Upper lobe of right lung (tissue), 1 donor: ENCODE data around the gene XYLT2. TPM values are rescaled to one million over a fixed set of nuclear protein-coding genes. Genes with fewer than 3 reads are reported as not detected.
"Not testable (repeated sequence)": the region's sequence is repeated elsewhere in the genome, so short reads cannot be mapped to it uniquely, and the experiment has no call there.

ENCODE experiments used
- ATAC-seq: fragments of 200-7000 bp; cut with Tn5 transposase; one replicate; pipeline ENCODE4 v1.9.1; 2020; ENCODE audit warnings: mild to moderate bottlenecking, moderate library complexity
- DNase-seq: peaks from one replicate; pipeline ENCODE4 v3.0.0-alpha.2; 2020
- H3K27ac ChIP-seq: fragments of 200-600 bp; one replicate; pipeline ENCODE4 v1.8.0; 2022
- H3K27me3 ChIP-seq: fragments of 200-600 bp; one replicate; pipeline ENCODE4 v1.8.0; 2022; ENCODE audit warnings: mild to moderate bottlenecking
- H3K36me3 ChIP-seq: fragments of 200-600 bp; one replicate; pipeline ENCODE4 v1.8.0; 2022
- H3K4me1 ChIP-seq: fragments of 200-600 bp; one replicate; pipeline ENCODE4 v1.8.0; 2022
- H3K4me3 ChIP-seq: fragments of 200-600 bp; one replicate; pipeline ENCODE4 v1.8.0; 2022; ENCODE audit warnings: mild to moderate bottlenecking
- H3K9me3 ChIP-seq: fragments of 200-600 bp; one replicate; pipeline ENCODE4 v1.8.0; 2022
- CTCF ChIP-seq: fragments of 200-600 bp; IDR thresholded peaks from one replicate; pipeline ENCODE4 v1.8.0; 2022; ENCODE audit warnings: antibody characterized with exemption
- intact Hi-C: fragments of 100-400 bp; cut with DNase I; formaldehyde crosslinking; loops from one replicate; pipeline ENCODE4 v1.11.0; 2022
- total RNA-seq: library from RNA; stranded (reverse); fragmentation: NEBNext Ultra II Directional; extraction: Animal tissue kit (Norgen Biotek cat#: 25700); gene quantifications from one replicate; pipeline ENCODE4 v1.2.1, GENCODE V29; 2021
- donor health status: DM: no; HTN: yes; CAD: no; lungs with severe emphysema.

Gene XYLT2
- total RNA-seq, 1 donor from 2014 or later, result 20.3 TPM

- intact Hi-C loops, result no loop called here
- no peak overlapping the region for H3K27ac ChIP-seq
- no peak for TF ChIP-seq CTCF
- peaks cover 23% of the 10 kb centered on the region for H3K4me1 ChIP-seq
- peaks cover 54% of the 10 kb centered on the region for H3K36me3 ChIP-seq
- DNase-seq (no peak), ATAC-seq (no peak)
- no peaks in the 10 kb centered on the region for H3K27me3 ChIP-seq
- no peaks in the 10 kb centered on the region for H3K9me3 ChIP-seq
- no peak overlapping the region for H3K4me3 ChIP-seq
Observed at GRCh38 chr17:50394711-50395110, 48.8 kb downstream of the XYLT2 start.

DNA sequence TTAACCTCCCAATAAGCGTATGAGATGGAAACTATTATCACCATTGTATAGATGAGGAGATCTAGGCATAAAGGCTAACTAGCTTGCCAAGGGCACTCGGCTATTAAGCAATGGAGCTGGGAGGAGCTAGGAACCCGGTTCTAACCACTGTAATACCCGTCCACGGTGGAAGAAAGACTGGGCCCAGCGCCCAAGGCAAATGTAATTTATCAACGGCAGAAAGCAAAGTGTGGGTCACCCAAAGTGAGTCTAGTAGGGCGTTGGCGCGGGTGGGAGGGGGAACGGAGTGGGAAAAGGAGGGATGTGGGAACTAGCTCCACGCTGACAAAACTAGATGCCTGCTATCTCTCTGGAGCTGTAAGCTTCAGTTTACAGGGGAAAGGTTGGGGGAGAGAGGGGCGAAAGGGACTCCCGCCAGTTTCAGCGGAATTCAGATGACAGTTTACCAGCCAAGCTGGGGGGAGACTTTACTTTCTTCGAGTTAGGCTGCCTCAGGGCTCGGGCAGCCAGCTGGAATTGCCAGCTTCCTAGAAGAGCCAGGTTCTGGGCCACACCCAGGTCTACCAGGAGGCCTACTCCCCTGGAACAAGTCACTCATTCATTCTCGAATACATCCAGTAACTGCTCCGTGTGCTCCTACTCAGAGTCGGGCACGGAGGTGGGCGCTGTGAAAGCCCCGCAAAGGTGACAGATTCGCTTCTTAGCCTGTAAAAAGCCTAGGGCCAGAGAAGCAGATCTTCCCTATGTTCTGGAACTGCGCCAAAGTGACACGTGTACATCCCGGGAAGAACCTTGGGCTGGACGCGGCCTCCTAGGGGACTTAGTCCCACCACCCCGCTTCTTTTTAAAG, 50.6 kb downstream of the XYLT2 start:
- Histone ChIP-seq H3K27ac (peak overlapping the region; percentile 94), H3K4me1 (peaks cover 23% of the 10 kb centered on the region), H3K4me3 (peak overlapping the region; percentile 99), H3K36me3 (peaks cover 37% of the 10 kb centered on the region), H3K9me3 (no peaks in the 10 kb centered on the region), H3K27me3 (no peaks in the 10 kb centered on the region)
- no peak for TF ChIP-seq CTCF
- ATAC-seq (peak; percentile 63), DNase-seq (peak; percentile 76)
- intact Hi-C loops, result no loop called here

DNA sequence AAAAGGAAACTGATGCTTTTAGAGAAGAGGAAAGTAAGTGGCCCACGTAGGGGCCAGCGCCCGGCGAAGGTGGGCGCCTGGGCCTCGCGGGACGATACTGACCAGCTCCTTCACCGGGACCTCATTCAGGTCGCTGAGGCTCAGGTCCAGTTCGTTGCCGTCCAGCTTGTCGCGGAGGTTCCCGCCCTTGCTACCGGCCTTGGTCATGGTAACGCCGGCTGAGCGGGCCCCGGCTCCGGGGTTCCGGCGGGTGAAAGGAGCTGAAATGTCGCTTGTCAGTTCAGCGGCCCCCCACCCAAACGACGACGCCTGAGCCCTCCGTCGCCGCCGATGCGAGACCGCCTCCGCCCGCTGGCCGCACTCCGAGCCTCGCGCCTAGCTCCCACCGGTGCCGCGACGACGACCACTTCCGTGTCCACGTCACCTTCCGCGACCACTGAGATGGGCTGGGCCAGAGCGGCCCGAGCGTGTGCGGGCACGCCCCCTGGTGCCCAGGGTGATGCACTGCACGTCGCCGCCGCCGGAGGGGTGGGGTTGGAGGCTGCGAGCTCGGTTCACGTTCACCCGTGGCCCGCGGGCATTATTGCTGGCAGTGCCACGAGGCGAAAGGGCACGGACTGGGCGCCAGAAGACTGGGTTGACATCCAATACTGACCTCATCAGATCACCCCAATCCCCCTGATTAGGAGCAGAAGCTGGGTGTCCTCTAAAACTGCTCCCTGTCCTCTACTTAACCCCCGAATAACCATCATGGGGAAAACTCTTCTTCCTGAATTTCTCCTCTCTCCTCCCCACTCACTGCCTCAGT, 51.4 kb downstream of the XYLT2 start, which contains the start of gene LRRC59:
TSS of gene LRRC59 (minus strand) at position 413 of the 808 bp plus-strand sequence. CDS start at position 207, 206 bp downstream.
- Histone ChIP-seq H3K9me3 (no peaks in the 10 kb centered on the region), H3K27me3 (no peaks in the 10 kb centered on the region), H3K27ac (peak within 1 kb of the TSS; percentile 94), H3K4me1 (peaks cover 23% of the 10 kb centered on the region), H3K4me3 (peak within 1 kb of the TSS; percentile 99), H3K36me3 (peaks cover 28% of the 10 kb centered on the region)
- peak; percentile 94 for TF ChIP-seq CTCF
- peak; percentile 95 for DNase-seq
- peak; percentile 100 for ATAC-seq
- intact Hi-C loops, result no loop called here

DNA sequence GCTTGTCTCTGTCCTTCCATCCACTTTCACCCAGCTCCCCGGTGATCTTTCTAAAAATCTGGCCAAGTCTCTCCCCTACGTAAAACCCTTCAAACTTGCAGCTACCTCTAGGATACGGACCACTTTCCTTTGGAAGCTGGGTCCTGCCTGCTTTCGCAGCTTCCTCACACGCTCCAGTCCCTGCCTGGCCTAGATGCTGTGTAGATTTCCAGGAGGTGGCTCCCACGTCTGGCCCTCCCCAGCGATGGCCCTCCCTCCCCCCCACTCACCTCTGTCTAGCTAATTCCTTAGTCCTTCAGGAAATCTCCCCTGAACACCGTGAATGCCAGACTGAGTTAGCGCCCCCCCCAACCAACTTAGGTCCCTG, 52.0 kb downstream of the XYLT2 start:
- intact Hi-C loops, result no loop called here
- Histone ChIP-seq H3K4me3 (peak overlapping the region; percentile 99), H3K27ac (no peak overlapping the region)

DNA sequence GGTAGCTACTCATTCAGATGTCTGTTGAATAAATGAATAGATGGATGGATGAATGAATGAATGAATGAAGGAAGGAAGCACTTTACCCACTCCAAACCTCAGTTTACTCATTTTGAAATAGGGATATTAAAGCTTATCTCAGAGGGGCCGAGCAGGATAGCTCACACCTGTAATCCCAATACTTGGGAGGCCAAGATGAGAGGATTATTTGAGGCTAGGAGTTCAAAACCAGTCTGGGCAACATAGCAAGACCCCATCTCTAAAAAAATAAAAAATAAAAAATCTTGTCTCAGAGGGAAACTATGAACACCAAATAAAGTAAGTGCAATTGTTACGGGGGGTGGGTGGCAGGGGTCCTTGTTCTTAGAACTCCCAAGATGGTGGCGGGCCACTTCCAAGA, 52.7 kb downstream of the XYLT2 start:
- Histone ChIP-seq H3K4me1 (peaks cover 23% of the 10 kb centered on the region), H3K36me3 (peaks cover 15% of the 10 kb centered on the region)
- DNase-seq, H3K4me3 ChIP-seq, intact Hi-C loops, H3K27ac ChIP-seq, H3K27me3 ChIP-seq, ATAC-seq, H3K9me3 ChIP-seq: not testable (repeated sequence)

More for the DNA sequence above, 52.0 kb downstream of the XYLT2 start:
- Histone ChIP-seq H3K9me3 (no peaks in the 10 kb centered on the region), H3K36me3 (peaks cover 23% of the 10 kb centered on the region), H3K4me1 (peaks cover 23% of the 10 kb centered on the region), H3K27me3 (no peaks in the 10 kb centered on the region)
- DNase-seq, result no peak
- TF ChIP-seq CTCF, result no peak
- ATAC-seq, result no peak

GRCh38 chr17:50399591-50399990, 53.7 kb downstream of the XYLT2 start:
- H3K9me3 ChIP-seq, H3K27ac ChIP-seq, H3K4me3 ChIP-seq, ATAC-seq, H3K27me3 ChIP-seq, intact Hi-C loops, H3K36me3 ChIP-seq, DNase-seq: not testable (repeated sequence)
- peaks cover 21% of the 10 kb centered on the region for H3K4me1 ChIP-seq

DNA sequence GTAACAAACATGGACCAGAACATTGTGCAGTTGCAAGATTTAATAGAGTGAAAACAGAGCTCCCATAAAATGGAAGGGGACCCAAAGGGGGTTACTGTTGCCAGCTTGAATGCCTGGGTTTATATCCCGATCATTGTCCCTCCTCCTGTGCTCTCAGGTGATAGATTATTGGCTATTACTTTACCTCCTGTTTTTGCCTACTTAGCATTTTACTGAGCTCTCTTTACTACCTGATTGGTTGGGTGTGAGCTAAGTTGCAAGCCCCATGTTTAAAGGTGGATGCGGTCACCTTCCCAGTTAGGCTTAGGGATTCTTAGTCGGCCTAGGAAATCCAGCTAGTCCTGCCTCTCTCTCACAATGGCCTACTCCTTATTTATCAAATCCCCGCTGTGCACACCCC, 59.4 kb downstream of the XYLT2 start:
- ATAC-seq, intact Hi-C loops, H3K36me3 ChIP-seq: not testable (repeated sequence)

More for the DNA sequence above, 59.4 kb downstream of the XYLT2 start:
- not testable (repeated sequence) for H3K27ac ChIP-seq, DNase-seq, H3K9me3 ChIP-seq, H3K4me1 ChIP-seq, H3K27me3 ChIP-seq, H3K4me3 ChIP-seq
